RKO (cell line): ENCODE data around the gene RPL12.

ENCODE experiments used
- DNase-seq: peaks from one replicate; pipeline ENCODE4 v3.0.0-alpha.2; 2016; ENCODE audit warnings: low spot score

Gene RPL12

GRCh38 chr9:127450830-127451607 is at the start of gene RPL12, which contains the start of gene LRSAM1:
TSS of gene RPL12 (minus strand) at chr9:127451406. CDS start at chr9:127451317, 89 bp downstream.
TSS of gene LRSAM1 (plus strand) at chr9:127451510. CDS start at chr9:127454528, 3,018 bp downstream.
- DNase-seq: peak; percentile 99

- no peak for DNase-seq
Measured at GRCh38 chr9:127500862-127501261, 49.7 kb upstream of the RPL12 start.

- DNase-seq: no peak
Measured at GRCh38 chr9:127500399-127500798, 49.2 kb upstream of the RPL12 start.

GRCh38 chr9:127498298-127498697 is 47.1 kb upstream of the RPL12 start:
- DNase-seq: no peak

GRCh38 chr9:127497656-127498290 is 46.6 kb upstream of the RPL12 start:
- no peak for DNase-seq

GRCh38 chr9:127496974-127497373 is 45.8 kb upstream of the RPL12 start:
- no peak for DNase-seq

GRCh38 chr9:127495884-127496555 is 44.8 kb upstream of the RPL12 start:
- no peak for DNase-seq

- no peak for DNase-seq
Measured at GRCh38 chr9:127494304-127494702, 43.1 kb upstream of the RPL12 start.

- no peak for DNase-seq
Measured at GRCh38 chr9:127493592-127494303, 42.5 kb upstream of the RPL12 start.

- no peak for DNase-seq
Measured at GRCh38 chr9:127492616-127493015, 41.4 kb upstream of the RPL12 start.

GRCh38 chr9:127491516-127491915 is 40.3 kb upstream of the RPL12 start:
- no peak for DNase-seq

- DNase-seq: no peak
Measured at GRCh38 chr9:127490535-127491230, 39.5 kb upstream of the RPL12 start.

- no peak for DNase-seq
Measured at GRCh38 chr9:127489471-127490115, 38.4 kb upstream of the RPL12 start.

GRCh38 chr9:127488946-127489345 is 37.7 kb upstream of the RPL12 start:
- no peak for DNase-seq

- no peak for DNase-seq
Measured at GRCh38 chr9:127485995-127486394, 34.8 kb upstream of the RPL12 start.

- DNase-seq: no peak
Measured at GRCh38 chr9:127482662-127483061, 31.5 kb upstream of the RPL12 start.

- no peak for DNase-seq
Measured at GRCh38 chr9:127479507-127480081, 28.4 kb upstream of the RPL12 start.

- DNase-seq: no peak
Measured at GRCh38 chr9:127474592-127474991, 23.4 kb upstream of the RPL12 start.

- no peak for DNase-seq
Measured at GRCh38 chr9:127473932-127474331, 22.7 kb upstream of the RPL12 start.

- DNase-seq: no peak
Measured at GRCh38 chr9:127473501-127473900, 22.3 kb upstream of the RPL12 start.

GRCh38 chr9:127470662-127471061 is 19.5 kb upstream of the RPL12 start:
- DNase-seq: no peak
